Neural cell (in vitro differentiated cells): ENCODE results near the gene LINGO1.

Experiments
- CTCF ChIP-seq: fragments of 450-650 bp; IDR thresholded peaks from 2 replicates; pipeline ENCODE4 v1.5.1; 2014; ENCODE audit warnings: antibody characterized with exemption, mild to moderate bottlenecking, moderate library complexity; ENCODE audit not compliant: poor library complexity, severe bottlenecking
- EP300 ChIP-seq: fragments of 450-650 bp; conservative IDR thresholded peaks from 2 replicates; pipeline ENCODE4 v1.6.1; 2014; ENCODE audit warnings: antibody characterized with exemption, mild to moderate bottlenecking, moderate library complexity; ENCODE audit not compliant: poor library complexity, severe bottlenecking
- EZH2 ChIP-seq: fragments of 200-600, 300-800 bp; shearing (Covaris generic), sonication (generic); IDR thresholded peaks from 2 replicates; pipeline ENCODE4 v1.6.1; 2014; ENCODE audit warnings: antibody characterized with exemption, low read length, borderline replicate concordance, mild to moderate bottlenecking; ENCODE audit not compliant: insufficient read depth, poor library complexity, severe bottlenecking
- POLR2AphosphoS5 ChIP-seq: IDR thresholded peaks from 2 replicates; pipeline ENCODE4 v1.6.1; 2012
- REST ChIP-seq: IDR thresholded peaks from 2 replicates; pipeline ENCODE4 v1.6.1; 2012; ENCODE audit warnings: borderline replicate concordance
- SMC3 ChIP-seq: fragments of 450-650 bp; conservative IDR thresholded peaks from 2 replicates; pipeline ENCODE4 v1.6.1; 2014; ENCODE audit warnings: antibody characterized with exemption, mild to moderate bottlenecking, moderate library complexity; ENCODE audit not compliant: poor library complexity

GRCh38 chr15:77671362-77672056 is 38.8 kb upstream of the LINGO1 start:
- TF ChIP-seq CTCF: no peak
- no peak for TF ChIP-seq EP300
- no peak for TF ChIP-seq REST
- TF ChIP-seq POLR2AphosphoS5: no peak
- TF ChIP-seq EZH2: no peak
- no peak for TF ChIP-seq SMC3
